Esophagus muscularis mucosa (tissue), 3 donors: Measurements from ENCODE around the gene CYP4F12.

Experiments used
- CTCF ChIP-seq, 3 experiments: fragments of 200-600 bp in 2 of 3; fragments of 450-650 bp in 1 of 3; sonication (generic) in 2 of 3; IDR thresholded peaks; one replicate each; pipeline ENCODE4 v1.5.1; 2017 to 2019; ENCODE audit warnings: antibody characterized with exemption in 3 of 3, mild to moderate bottlenecking in 2 of 3, moderate library complexity in 1 of 3
- POLR2AphosphoS5 ChIP-seq, 2 donors: sonication (generic); formaldehyde crosslinking; IDR thresholded peaks; one replicate each; pipeline ENCODE4 v1.6.1; 2017; ENCODE audit warnings: antibody characterized with exemption in 2 of 2

DNA sequence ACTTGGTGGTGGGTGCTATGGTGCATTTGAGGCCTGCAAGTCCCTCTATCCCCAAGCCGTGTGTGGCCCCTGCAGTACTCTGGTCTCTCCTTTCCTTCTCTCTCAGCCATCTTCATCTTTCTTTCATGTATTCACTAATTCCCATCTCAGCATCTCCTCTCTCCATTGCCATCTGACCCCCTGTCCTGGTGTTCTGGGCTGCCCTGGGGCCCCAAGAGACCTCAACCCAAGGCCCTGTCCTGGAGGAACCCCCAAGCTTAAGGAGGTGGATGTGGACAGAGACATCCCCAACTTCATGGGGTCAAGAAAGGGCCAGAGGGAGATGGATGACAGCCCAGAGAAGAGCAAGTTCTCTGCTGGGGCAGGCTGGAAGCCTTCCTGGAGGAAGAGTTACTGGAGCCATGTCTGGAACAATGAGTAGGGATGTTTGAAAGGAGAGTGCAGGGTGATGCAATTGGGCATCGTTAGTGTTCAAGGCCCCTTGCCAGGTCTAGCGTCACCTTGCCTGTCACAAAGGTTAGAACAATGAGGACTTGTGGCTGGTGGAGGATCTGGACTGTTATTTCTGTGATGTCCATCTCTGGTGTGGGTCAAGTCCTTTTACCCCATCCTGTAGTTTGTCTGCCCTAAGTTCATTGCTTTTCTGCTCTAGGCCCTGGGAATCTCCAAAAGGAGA, 28.7 kb upstream of the CYP4F12 start:
- TF ChIP-seq POLR2AphosphoS5 (IDR thresholded peaks at IDR 0.05), result no peak
- TF ChIP-seq CTCF (IDR thresholded peaks at IDR 0.05), result no peak
